ENCODE data around the gene CYB561. TPM values are rescaled to one million over a fixed set of nuclear protein-coding genes. Genes with fewer than 3 reads are reported as not detected.

CYB561 gene
- polyA plus RNA-seq, 3 donors = 5.2 to 11.8 (median 8.3) TPM

DNA sequence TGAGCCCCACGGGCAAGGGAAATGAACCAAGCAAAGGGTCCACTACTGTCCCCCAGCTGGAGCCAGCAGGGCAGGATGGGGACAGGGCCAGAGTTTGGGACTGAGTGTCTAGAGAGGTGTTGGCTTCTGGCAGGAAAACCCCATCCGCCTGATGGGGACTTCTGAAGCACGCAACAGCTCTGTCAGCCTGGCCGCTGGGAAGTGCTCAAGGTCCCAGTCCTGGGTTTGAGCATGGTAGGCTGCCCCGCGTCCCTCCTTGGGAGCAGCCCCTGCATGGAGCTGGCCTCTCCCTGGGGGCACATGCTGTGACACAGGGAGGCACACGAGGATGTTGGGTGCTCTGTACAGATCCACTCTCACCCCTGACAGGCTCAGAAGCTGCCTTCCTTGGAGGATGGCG, 45.3 kb upstream of the CYB561 start:
- Mint-ChIP-seq H3K36me3 (no peaks in the 10 kb centered on the region), H3K4me1 (no peaks in the 10 kb centered on the region), H3K27ac (no peak overlapping the region), H3K4me3 (no peak overlapping the region), H3K9me3 (no peaks in the 10 kb centered on the region), H3K27me3 (ENCODE audit: low read depth in 3 of 3) (peaks cover 0 to 14% (median 12%) of the 10 kb centered on the region in 3 donors)
- no peaks in the 10 kb centered on the region for H3K36me3 ChIP-seq (replicated peaks in 1 of 2; ENCODE audit: control insufficient read depth in 1 of 2, insufficient read depth in 2 of 2, low read length in 2 of 2)
- H3K9ac ChIP-seq (ENCODE audit: insufficient read depth, low read length, poor library complexity, severe bottlenecking) = no peak overlapping the region
- no peaks in the 10 kb centered on the region for H4K20me1 ChIP-seq (ENCODE audit: insufficient read depth, low read length)
- DNase-seq = no peak
- H3K79me2 ChIP-seq (ENCODE audit: insufficient read depth, low read length) = no peaks in the 10 kb centered on the region
- no peak overlapping the region for H3K27ac ChIP-seq (ENCODE audit: low read depth in 1 of 2, low read length in 2 of 2)
- intact Hi-C loops (cut with micrococcal nuclease) = no loop called here
- H3K4me1 ChIP-seq (ENCODE audit: control insufficient read depth in 1 of 2, insufficient read depth in 2 of 2, low read length in 2 of 2) = no peaks in the 10 kb centered on the region
- no peaks in the 10 kb centered on the region for H3K27me3 ChIP-seq (ENCODE audit: control insufficient read depth in 2 of 2, insufficient read depth in 2 of 2, low read length in 2 of 2)
- no peak overlapping the region for H3K4me3 ChIP-seq (replicated peaks in 1 of 3; ENCODE audit: low read depth in 2 of 3, low read length in 3 of 3)
- H3K4me2 ChIP-seq (replicated peaks; ENCODE audit: extremely low read depth, low read length, poor library complexity, severe bottlenecking) = no peak overlapping the region
- 85% methylated on average over 6 of the region's 8 CpGs for WGBS (ENCODE audit: insufficient coverage)
- TF ChIP-seq, protein P1, sequence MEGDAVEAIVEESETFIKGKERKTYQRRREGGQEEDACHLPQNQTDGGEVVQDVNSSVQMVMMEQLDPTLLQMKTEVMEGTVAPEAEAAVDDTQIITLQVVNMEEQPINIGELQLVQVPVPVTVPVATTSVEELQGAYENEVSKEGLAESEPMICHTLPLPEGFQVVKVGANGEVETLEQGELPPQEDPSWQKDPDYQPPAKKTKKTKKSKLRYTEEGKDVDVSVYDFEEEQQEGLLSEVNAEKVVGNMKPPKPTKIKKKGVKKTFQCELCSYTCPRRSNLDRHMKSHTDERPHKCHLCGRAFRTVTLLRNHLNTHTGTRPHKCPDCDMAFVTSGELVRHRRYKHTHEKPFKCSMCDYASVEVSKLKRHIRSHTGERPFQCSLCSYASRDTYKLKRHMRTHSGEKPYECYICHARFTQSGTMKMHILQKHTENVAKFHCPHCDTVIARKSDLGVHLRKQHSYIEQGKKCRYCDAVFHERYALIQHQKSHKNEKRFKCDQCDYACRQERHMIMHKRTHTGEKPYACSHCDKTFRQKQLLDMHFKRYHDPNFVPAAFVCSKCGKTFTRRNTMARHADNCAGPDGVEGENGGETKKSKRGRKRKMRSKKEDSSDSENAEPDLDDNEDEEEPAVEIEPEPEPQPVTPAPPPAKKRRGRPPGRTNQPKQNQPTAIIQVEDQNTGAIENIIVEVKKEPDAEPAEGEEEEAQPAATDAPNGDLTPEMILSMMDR (IDR thresholded peaks at IDR 0.05) = no peak
- H3K9me3 ChIP-seq (replicated peaks in 1 of 2; ENCODE audit: control insufficient read depth in 1 of 2, insufficient read depth in 1 of 2, low read length in 2 of 2) = no peaks in the 10 kb centered on the region
- H2AFZ ChIP-seq (ENCODE audit: insufficient read depth, low read depth, low read length, poor library complexity, severe bottlenecking) = no peak overlapping the region

DNA sequence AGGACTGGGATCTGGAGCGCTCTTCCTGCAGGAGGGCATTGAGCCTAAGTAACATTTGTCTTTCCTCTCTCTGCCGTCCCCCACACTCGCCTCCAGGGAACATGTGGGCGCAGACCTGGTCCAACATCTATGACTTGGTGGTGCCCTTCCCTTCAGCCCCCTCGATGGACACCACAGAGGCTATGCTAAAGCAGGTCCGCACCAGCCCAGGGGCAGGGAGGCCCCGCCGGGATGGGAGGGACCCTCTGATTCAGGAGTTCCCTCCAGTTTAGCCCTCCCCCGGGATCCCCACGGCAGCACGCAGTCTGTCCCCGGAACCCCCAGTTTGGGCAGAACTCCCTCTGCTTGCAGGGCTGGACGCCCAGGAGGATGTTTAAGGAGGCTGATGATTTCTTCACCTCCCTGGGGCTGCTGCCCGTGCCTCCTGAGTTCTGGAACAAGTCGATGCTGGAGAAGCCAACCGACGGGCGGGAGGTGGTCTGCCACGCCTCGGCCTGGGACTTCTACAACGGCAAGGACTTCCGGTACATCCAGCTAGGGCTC, 44.8 kb upstream of the CYB561 start:
- Histone ChIP-seq H3K4me2 (replicated peaks; ENCODE audit: extremely low read depth, low read length, poor library complexity, severe bottlenecking) (no peak overlapping the region), H3K36me3 (replicated peaks in 1 of 2; ENCODE audit: control insufficient read depth in 1 of 2, insufficient read depth in 2 of 2, low read length in 2 of 2) (no peaks in the 10 kb centered on the region), H3K4me1 (ENCODE audit: control insufficient read depth in 1 of 2, insufficient read depth in 2 of 2, low read length in 2 of 2) (no peaks in the 10 kb centered on the region), H3K4me3 (replicated peaks in 1 of 3; ENCODE audit: low read depth in 2 of 3, low read length in 3 of 3) (no peak overlapping the region), H4K20me1 (ENCODE audit: insufficient read depth, low read length) (no peaks in the 10 kb centered on the region), H3K27ac (ENCODE audit: low read depth in 1 of 2, low read length in 2 of 2) (no peak overlapping the region), H3K79me2 (ENCODE audit: insufficient read depth, low read length) (no peaks in the 10 kb centered on the region), H2AFZ (ENCODE audit: insufficient read depth, low read depth, low read length, poor library complexity, severe bottlenecking) (no peak overlapping the region), H3K9ac (ENCODE audit: insufficient read depth, low read length, poor library complexity, severe bottlenecking) (no peak overlapping the region), H3K9me3 (replicated peaks in 1 of 2; ENCODE audit: control insufficient read depth in 1 of 2, insufficient read depth in 1 of 2, low read length in 2 of 2) (no peaks in the 10 kb centered on the region), H3K27me3 (ENCODE audit: control insufficient read depth in 2 of 2, insufficient read depth in 2 of 2, low read length in 2 of 2) (no peaks in the 10 kb centered on the region)
- Mint-ChIP-seq H3K27ac (no peak overlapping the region), H3K4me3 (no peak overlapping the region), H3K4me1 (no peaks in the 10 kb centered on the region), H3K9me3 (no peaks in the 10 kb centered on the region), H3K27me3 (ENCODE audit: low read depth in 3 of 3) (peaks cover 0 to 14% (median 12%) of the 10 kb centered on the region in 3 donors), H3K36me3 (no peaks in the 10 kb centered on the region)
- WGBS (ENCODE audit: insufficient coverage) = 95% methylated on average over 18 of the region's 22 CpGs
- no peak for DNase-seq
- TF ChIP-seq, protein P1 (IDR thresholded peaks at IDR 0.05) = no peak
- intact Hi-C loops (cut with micrococcal nuclease) = no loop called here
